ENCODE measurements around the gene BAD. TPM values are rescaled to one million over a fixed set of nuclear protein-coding genes. Genes with fewer than 3 reads are reported as not detected.
"Not testable (repeated sequence)": the region's sequence is repeated elsewhere in the genome, so short reads cannot be mapped to it uniquely, and the experiment has no call there.

Gene BAD
- total RNA-seq, 1 donor from 2014 or later = 28.2 TPM

DNA sequence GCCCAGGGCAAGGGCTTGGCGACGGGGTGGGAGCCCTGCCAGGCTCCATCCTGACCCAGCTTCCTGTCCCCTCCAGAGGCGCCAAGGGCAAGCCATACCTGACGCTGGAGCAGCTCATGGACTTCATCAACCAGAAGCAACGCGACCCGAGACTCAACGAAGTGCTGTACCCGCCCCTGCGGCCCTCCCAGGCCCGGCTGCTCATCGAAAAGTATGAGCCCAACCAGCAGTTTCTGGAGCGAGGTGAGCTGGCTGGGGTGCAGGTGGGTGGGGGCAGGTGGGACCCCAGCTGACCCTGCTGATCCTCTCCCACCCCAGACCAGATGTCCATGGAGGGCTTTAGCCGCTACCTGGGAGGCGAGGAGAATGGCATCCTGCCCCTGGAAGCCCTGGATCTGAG, 28.2 kb downstream of the BAD start:
- no peak for DNase-seq

GRCh38 chr11:64255135-64256128, 29.0 kb downstream of the BAD start:
- no peak for DNase-seq

- no peak for DNase-seq
Observed at GRCh38 chr11:64254326-64254725, 30.1 kb downstream of the BAD start.

GRCh38 chr11:64253481-64253880, 31.0 kb downstream of the BAD start:
- DNase-seq = no peak

- DNase-seq = no peak
Observed at GRCh38 chr11:64253043-64253442, 31.4 kb downstream of the BAD start.

GRCh38 chr11:64252003-64252872, 32.2 kb downstream of the BAD start:
- DNase-seq = no peak

DNA sequence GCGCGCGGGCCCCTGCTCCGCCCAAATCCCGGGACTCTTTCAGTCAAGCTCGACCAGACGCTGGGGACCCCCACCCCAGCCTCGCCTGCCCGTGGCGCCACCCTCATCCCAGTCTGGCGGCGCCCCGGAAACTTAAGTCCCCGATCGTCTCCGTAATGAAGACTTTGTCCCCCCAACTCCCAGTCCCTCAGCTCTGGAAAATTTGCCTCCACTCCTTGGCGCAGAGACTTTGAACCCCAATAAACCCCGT, 32.8 kb downstream of the BAD start:
- DNase-seq = no peak

- no peak for DNase-seq
Observed at GRCh38 chr11:64251016-64251752, 33.3 kb downstream of the BAD start, which contains the start of gene PLCB3. PLCB3 (plus strand) TSS chr11:64251530; CDS start chr11:64251650, 120 bp downstream.

DNA sequence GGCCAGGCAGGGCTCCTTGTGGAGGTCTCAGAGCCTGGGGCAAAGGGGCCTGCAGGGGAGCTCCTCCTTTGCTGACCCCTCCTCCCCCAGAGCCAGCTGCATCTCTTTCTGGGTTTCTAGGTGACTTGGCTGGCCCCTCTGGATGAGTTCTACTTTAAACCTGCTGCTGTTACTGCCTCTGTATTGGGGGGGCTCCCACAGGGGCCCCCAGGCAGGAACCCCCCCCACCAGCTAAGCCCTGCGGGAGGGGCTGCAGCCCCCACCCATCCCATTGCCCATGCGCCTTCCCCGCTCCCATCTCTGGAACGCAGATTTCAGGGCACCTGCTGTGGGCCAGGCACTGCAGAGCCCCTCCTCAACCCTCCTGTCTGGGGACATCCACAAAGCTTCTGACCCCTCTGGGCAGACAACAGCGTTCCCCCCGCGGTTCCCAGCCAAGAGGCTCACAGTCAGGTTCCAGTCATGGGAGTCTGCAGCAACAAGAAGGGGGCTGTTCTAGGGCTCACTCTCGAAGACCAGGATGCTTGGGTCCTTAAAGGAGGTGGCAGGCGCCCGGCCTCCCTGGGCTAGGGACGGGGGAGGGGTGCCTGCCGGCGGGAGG, 34.0 kb downstream of the BAD start:
- DNase-seq = no peak

DNA sequence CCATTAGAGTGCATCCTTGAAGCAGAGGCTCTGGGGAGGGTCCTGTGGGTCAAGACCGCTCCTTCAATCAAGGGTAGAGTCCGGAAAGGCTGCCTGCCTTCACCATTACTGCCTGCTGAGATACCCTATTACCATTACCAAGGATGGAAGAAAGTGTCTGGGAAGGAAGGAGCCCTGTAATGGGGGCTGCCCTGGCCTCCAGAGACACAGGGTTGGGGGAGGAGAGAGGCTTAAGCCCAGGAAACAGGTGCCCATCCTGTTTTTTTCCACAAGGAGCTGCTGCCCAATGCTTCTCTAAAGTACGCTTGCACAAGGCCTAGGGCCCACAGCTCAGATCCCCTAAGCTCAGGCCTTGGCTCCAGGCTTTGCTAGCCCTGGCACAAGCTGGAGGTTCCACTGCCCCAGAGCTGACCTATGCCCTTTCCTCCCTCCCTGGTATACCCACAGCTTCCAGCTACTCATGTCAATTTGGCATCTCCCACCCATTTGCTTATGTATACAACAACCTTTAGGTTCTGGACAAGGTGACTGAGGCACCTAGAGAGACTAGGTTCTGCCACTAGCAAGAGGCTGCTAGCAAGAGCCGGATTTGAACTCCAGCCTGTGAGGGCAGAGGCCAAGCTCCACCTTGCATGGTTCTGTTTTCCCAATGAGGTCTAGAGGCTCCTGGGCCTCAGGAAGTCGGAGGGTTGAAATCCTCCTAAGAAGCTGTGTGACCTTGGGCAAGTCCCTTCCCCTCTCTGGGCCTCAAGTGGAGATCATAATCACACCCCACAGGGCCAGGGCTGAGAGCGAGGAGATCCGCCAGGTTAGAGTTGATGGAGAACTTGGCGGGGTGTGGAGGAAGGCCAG, 34.7 kb downstream of the BAD start:
- no peak for DNase-seq

GRCh38 chr11:64249038-64249437, 35.4 kb downstream of the BAD start:
- DNase-seq = no peak

GRCh38 chr11:64248578-64248977, 35.9 kb downstream of the BAD start:
- DNase-seq = no peak

DNA sequence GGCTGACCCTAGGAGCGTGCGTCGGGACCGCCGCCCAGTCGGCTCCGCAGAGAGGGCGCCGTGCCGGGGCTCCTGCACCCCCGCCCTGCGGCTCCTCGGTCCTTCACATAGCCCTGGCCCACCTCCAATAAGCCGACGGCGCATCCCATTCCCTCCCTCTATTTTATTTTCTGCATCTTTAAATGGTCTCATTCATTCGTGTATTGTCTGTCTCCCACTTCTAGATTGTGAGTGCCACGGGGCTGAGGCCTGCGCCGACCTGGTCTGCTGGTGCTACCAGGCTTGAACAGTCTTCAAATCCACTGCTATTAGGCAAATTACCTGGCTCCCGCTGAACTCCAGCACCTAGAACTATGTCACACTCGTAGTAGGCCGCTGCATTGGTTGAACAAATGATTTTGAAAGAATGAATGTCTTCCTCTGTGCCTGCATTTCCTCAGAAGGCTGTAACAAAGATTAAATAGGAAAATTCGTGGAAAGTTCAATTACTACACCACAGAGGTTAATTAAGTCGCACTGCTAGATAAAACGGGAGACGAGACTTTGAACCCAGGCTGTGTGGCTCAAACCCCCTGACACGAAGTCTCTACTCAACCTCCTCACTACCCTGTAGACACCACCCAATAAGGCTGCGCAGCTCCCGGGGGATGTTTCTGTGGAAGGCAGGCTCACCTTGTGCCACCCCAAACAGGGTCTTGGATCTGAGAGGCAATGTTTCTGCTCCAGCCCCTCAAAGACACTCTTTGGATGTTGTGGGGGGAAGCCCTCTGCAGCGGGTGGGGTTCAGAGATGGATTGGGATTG, 36.5 kb downstream of the BAD start:
- no peak for DNase-seq

- peak; percentile 78 for DNase-seq
Observed at GRCh38 chr11:64246871-64247728, 37.4 kb downstream of the BAD start, which contains the start of gene PPP1R14B. PPP1R14B (minus strand) TSS chr11:64246943; CDS start chr11:64246673, 270 bp downstream.

DNA sequence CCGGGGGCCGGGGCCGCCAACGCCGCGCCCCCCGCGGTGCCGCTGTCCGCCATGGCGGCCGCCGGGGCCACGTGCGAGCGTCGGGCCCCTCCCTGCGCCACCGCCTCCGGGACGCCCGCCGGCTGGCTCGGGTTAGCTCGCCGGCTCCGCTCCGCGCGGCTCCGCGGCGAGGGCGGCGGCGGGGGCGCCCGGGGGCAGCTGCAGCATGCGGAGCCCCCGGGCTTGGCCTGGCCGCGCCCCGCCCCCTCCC, 37.9 kb downstream of the BAD start:
- not testable (repeated sequence) for DNase-seq

- DNase-seq = no peak
Observed at GRCh38 chr11:64245797-64246620, 38.5 kb downstream of the BAD start.

DNA sequence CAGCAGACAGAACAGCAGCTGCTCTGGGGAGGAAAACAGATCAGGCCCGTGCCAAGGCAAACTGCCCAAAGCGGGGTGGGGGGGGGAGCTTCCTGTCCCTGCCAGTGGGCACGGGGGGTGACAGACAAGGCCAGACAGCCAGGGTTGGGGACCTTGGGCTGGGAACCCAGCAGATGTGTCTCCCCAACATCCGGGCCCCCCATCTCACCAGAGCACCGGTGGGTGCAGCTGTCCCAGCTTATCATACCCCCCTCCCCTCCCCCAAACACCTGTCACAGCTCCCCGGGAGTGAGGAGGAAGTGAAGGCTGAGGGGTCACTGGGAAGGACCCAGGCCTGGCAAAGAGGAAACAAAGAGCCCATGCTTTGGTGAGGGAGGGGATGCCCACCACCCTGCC, 39.1 kb downstream of the BAD start:
- DNase-seq = no peak

GRCh38 chr11:64244966-64245365, 39.5 kb downstream of the BAD start:
- no peak for DNase-seq

GRCh38 chr11:64244107-64244506, 40.4 kb downstream of the BAD start:
- DNase-seq = no peak
